ENCODE results near the gene VRK3. TPM values are rescaled to one million over a fixed set of nuclear protein-coding genes. Genes with fewer than 3 reads are reported as not detected.
"Not testable (repeated sequence)": the region's sequence is repeated elsewhere in the genome, so short reads cannot be mapped to it uniquely, and the experiment has no call there.

VRK3 gene
- total RNA-seq, 2 donors from 2014 or later = 50.0 to 77.7 TPM

- H3K9me3 ChIP-seq = no peaks in the 10 kb centered on the region
- H3K36me3 ChIP-seq = no peaks in the 10 kb centered on the region
- H3K27me3 ChIP-seq = no peaks in the 10 kb centered on the region
- DNase-seq = no peak
- no peak overlapping the region for H3K9ac ChIP-seq (ENCODE audit: low read depth in 2 of 2, low read length in 2 of 2)
- H3K4me3 ChIP-seq = no peak overlapping the region
- intact Hi-C loops (cut with DNase I) = no loop called here
- no peak overlapping the region for H3K27ac ChIP-seq
- TF ChIP-seq CTCF (IDR thresholded peaks at IDR 0.05) = no peak
- peaks cover 10% of the 10 kb centered on the region for H3K4me1 ChIP-seq
Measured at GRCh38 chr19:49949742-49950589, 75.2 kb downstream of the VRK3 start.

- intact Hi-C loops (cut with DNase I) = no loop called here
- DNase-seq = no peak
- no peak for TF ChIP-seq CTCF (IDR thresholded peaks at IDR 0.05)
Measured at GRCh38 chr19:49946415-49946814, 78.8 kb downstream of the VRK3 start.

GRCh38 chr19:49944567-49944966 is 80.6 kb downstream of the VRK3 start:
- DNase-seq; intact Hi-C loops (cut with DNase I): not testable (repeated sequence)

More at GRCh38 chr19:49946415-49946814, 78.8 kb downstream of the VRK3 start:
- Histone ChIP-seq H3K9me3 (no peaks in the 10 kb centered on the region), H3K36me3 (no peaks in the 10 kb centered on the region), H3K27me3 (no peaks in the 10 kb centered on the region), H3K4me3 (no peak overlapping the region), H3K27ac (no peak overlapping the region), H3K9ac (ENCODE audit: low read depth in 2 of 2, low read length in 2 of 2) (no peak overlapping the region), H3K4me1 (no peaks in the 10 kb centered on the region)

GRCh38 chr19:49940482-49940791 is 84.7 kb downstream of the VRK3 start:
- no peak for DNase-seq
- Histone ChIP-seq H3K4me3 (no peak overlapping the region), H3K27ac (no peak overlapping the region), H3K4me1 (peaks cover 5% of the 10 kb centered on the region), H3K9ac (ENCODE audit: low read depth in 2 of 2, low read length in 2 of 2) (no peak overlapping the region), H3K36me3 (no peaks in the 10 kb centered on the region), H3K27me3 (no peaks in the 10 kb centered on the region), H3K9me3 (no peaks in the 10 kb centered on the region)
- intact Hi-C loops (cut with DNase I) = no loop called here
- no peak for TF ChIP-seq CTCF (IDR thresholded peaks at IDR 0.05)

More at GRCh38 chr19:49944567-49944966, 80.6 kb downstream of the VRK3 start:
- H3K27ac ChIP-seq; H3K4me1 ChIP-seq; H3K27me3 ChIP-seq; H3K4me3 ChIP-seq; H3K36me3 ChIP-seq; H3K9ac ChIP-seq (ENCODE audit: low read depth in 2 of 2, low read length in 2 of 2); H3K9me3 ChIP-seq: not testable (repeated sequence)

- TF ChIP-seq CTCF (IDR thresholded peaks at IDR 0.05) = no peak
- Histone ChIP-seq H3K9ac (ENCODE audit: low read depth in 2 of 2, low read length in 2 of 2) (no peak overlapping the region), H3K36me3 (no peaks in the 10 kb centered on the region), H3K4me1 (peaks cover 5% of the 10 kb centered on the region), H3K27ac (no peak overlapping the region), H3K9me3 (no peaks in the 10 kb centered on the region), H3K4me3 (no peak overlapping the region), H3K27me3 (no peaks in the 10 kb centered on the region)
- no peak for DNase-seq
- intact Hi-C loops (cut with DNase I) = no loop called here
Measured at GRCh38 chr19:49939721-49940481, 85.3 kb downstream of the VRK3 start.

GRCh38 chr19:49938662-49939061 is 86.5 kb downstream of the VRK3 start:
- Histone ChIP-seq H3K27ac (no peak overlapping the region), H3K27me3 (no peaks in the 10 kb centered on the region), H3K4me1 (peaks cover 5% of the 10 kb centered on the region), H3K4me3 (no peak overlapping the region), H3K9me3 (no peaks in the 10 kb centered on the region), H3K9ac (ENCODE audit: low read depth in 2 of 2, low read length in 2 of 2) (no peak overlapping the region), H3K36me3 (no peaks in the 10 kb centered on the region)
- DNase-seq = no peak
- intact Hi-C loops (cut with DNase I) = no loop called here
- TF ChIP-seq CTCF (IDR thresholded peaks at IDR 0.05) = no peak
